SH-SY5Y (cell line): ENCODE data around the gene TTN.

Experiments
- GATA2 ChIP-seq: IDR thresholded peaks from 2 replicates; pipeline ENCODE4 v1.6.1; 2011; ENCODE audit warnings: mild to moderate bottlenecking, low read depth, low read length
- GATA3 ChIP-seq: IDR thresholded peaks from 2 replicates; pipeline ENCODE4 v1.6.1; 2011; ENCODE audit warnings: low read depth, mild to moderate bottlenecking, low read length, moderate library complexity

DNA sequence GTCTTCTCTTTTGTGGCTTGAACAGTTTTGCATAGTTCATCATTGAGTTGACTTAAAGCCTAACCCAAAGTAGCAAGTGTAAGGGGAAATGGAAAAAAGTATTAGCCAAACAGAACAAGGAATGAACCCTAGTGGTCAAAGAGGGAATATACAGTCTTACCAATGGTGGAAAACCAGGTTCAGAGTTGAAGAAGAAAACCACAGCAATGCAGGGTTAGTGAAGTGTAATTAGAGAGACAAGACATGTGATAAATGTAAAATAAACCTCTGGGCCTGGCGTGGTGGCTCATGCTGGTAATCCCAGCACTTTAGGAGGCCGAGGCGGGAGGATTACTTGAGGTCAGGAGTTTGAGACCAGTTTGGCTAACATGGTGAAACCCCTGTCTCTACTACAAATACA is 2.4 kb downstream of the TTN start:
- TF ChIP-seq GATA2 = no peak
- TF ChIP-seq GATA3 = no peak
